Urothelium cell line (cell line): ENCODE measurements around the gene TYRP1.
"Not testable (repeated sequence)": the region's sequence is repeated elsewhere in the genome, so short reads cannot be mapped to it uniquely, and the experiment has no call there.

Source experiments
- DNase-seq: peaks from one replicate; pipeline ENCODE4 v3.0.0; 2011; ENCODE audit warnings: low spot score, mixed read lengths
- FAIRE-seq: peaks from 2 replicates; lab custom pipeline; 2011; peaks lifted over from hg19 to GRCh38; lab: Jason Lieb, UNC

The TYRP1 gene

GRCh38 chr9:12693141-12693540, at the start of gene TYRP1:
Gene TYRP1, plus strand, starts transcription at chr9:12693385. Its CDS starts 612 bp downstream, at chr9:12693997.
- FAIRE-seq: no peak
- DNase-seq: no peak

DNA sequence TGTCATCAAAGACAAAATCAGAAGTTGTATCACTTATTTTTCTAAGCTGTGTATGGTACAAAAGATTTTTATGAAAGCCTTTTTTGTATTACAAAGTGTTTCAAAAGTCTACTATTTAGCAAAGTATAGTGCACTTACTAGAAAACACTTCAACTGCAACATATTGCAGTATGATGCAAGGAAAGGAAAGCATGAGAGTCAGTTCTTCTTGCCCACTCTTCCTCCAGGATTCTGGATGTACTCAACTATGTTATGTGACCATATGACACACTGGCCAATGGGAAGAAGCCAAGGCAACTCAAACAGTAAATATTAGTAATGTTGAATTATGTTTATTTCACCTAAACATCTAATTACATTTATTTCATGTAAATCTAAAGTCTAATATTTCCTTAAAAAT, 49.5 kb upstream of the TYRP1 start:
- FAIRE-seq (no peak), DNase-seq (no peak)

GRCh38 chr9:12648925-12649324, 44.3 kb upstream of the TYRP1 start:
- FAIRE-seq (no peak), DNase-seq (no peak)

DNA sequence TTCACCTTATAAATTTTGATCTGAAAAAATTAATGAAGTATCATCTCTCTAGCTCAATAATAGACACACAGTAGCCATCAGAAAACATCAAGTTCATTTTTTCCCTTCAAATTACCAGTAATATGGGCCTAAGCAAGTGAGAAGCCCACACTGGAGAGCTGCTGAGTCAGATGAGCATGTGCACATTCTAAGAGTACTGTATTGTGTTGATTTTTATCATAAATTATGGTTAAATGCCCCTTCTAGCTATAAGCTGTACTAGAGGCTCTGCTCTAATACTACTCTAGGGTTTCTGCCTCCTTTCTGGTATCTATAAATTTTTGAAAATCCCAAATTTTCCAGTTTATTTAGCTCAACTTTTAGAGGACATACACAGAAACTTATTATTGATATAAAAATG, 42.1 kb upstream of the TYRP1 start:
- DNase-seq (no peak), FAIRE-seq (no peak)

GRCh38 chr9:12652973-12653372, 40.2 kb upstream of the TYRP1 start:
- FAIRE-seq (no peak), DNase-seq (no peak)

- FAIRE-seq: no peak
- DNase-seq: no peak
These were observed 36.4 kb upstream of the TYRP1 start for GRCh38 chr9:12656803-12657202.

- FAIRE-seq (no peak), DNase-seq (no peak)
These were observed 36.0 kb upstream of the TYRP1 start for GRCh38 chr9:12657233-12657632.

DNA sequence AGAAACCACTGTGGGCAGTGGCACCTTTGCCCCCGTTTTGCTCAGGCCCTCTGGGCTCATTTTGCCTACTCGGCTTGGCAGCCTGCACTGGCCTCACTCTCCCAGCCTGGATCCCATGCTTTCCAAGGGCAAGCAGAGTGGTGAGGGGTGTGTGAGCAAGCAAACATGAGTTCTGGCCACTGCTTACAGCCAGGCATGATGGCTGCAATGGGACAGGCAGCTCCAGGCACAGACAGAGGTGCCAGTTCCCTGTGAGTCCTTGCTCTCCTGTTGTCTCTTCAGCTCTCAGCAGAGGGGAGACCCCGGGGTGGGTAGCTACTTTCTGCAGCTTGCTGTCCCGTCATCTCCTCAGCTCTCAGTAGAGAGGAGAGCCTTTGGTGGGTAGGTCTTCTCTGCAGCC, 35.2 kb upstream of the TYRP1 start:
- no peak for DNase-seq

DNA sequence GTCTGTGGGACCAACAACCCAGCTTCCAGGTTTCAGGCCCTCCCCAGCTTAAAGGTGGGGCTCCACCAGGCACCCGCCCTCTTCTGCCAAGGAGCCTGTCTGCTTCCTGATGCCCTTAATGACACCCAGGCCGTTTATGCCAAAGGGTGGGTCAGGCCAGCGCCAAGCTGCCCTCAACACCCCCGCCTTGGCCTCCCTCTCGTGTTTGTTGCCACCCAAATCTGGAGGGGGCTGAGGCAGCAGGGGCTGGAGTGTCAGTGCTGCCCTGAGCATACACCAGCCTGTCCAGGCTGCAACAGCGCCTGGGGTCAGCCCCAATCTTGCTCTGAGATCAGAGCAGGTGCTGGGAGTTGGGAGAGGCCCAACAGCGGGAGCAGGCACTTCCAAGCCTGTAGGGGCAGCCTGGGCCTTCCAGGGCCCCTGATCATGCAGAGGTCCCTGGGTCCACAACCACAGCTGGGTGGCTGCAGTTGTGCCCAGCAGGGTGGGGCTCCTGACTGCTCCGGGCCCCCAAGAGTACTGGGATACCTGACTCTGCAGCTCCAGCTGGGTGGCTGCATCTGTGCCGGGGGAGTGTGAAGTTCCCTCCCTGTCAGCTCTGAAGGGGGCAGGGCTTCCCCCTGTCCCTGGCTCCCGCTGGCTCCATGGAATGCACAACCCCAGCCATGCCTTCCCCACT, 34.5 kb upstream of the TYRP1 start:
- DNase-seq: no peak
- FAIRE-seq: no peak

More for the DNA sequence above, 35.2 kb upstream of the TYRP1 start:
- FAIRE-seq: no peak

- FAIRE-seq (no peak), DNase-seq (no peak)
These were observed 34.0 kb upstream of the TYRP1 start for GRCh38 chr9:12659220-12659619.

- DNase-seq: no peak
- FAIRE-seq: no peak
These were observed 26.4 kb upstream of the TYRP1 start for GRCh38 chr9:12666813-12667212.

DNA sequence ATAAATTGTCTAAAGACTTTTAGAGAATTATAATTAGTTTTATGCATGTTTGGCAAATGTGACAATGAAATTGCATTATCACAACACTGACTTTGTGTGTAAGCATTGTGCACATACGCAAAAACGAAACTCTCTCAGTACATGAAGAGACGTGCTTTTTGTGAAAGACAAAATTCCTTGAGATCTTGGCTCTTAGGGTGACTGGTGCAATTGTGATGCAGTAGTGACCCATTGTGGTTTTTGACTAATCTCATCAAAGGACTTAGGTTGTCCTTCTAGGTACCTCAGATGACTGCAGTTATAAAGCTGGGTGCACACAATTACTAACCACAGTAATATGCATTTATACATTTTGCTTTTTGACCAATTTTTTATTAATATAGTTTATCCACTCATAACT, 25.3 kb upstream of the TYRP1 start:
- DNase-seq (no peak), FAIRE-seq (no peak)

DNA sequence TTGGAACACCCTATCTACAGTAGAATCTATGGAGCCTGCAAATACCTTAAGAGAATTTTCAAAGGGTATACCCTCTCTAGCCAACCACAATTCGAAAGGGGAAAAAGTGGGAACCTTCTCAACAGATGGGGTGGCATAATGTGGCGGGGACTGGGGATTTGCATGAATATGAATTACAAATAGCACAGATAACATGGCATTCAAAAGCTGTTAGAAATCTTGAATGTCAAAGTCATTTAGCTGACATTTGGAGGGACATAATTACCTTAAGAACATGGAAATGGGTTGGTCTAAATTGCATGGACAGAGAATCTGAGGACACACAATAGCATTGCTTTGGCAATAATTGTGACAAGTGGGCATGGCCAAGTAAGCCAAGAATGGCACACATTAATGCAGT, 23.2 kb upstream of the TYRP1 start:
- DNase-seq (no peak), FAIRE-seq (no peak)

- no peak for FAIRE-seq
- DNase-seq: no peak
These were observed 18.2 kb upstream of the TYRP1 start for GRCh38 chr9:12674961-12675360.

- DNase-seq, FAIRE-seq: not testable (repeated sequence)
These were observed 15.6 kb upstream of the TYRP1 start for GRCh38 chr9:12677462-12678126.

- DNase-seq (peak; percentile 3), FAIRE-seq (no peak)
These were observed 12.8 kb upstream of the TYRP1 start for GRCh38 chr9:12680341-12680740.

DNA sequence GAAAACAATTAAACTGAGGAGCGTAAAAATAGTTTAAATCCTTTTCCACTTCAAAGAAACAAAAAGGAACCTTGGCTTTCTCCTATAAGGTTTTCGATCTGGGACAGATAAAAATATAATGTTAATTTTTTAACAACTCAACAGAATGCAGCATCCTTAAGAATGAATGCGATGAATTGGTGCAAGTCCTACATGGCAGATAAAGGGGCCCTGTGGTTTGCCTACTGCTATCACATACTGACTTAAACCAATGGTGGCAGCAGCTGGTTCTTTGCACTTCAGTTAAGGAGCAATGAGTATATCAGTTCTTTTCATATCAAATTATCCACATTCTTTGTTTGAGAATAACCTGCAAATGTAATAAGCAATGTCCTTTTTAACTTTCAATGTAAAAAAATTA, 12.4 kb upstream of the TYRP1 start:
- DNase-seq (no peak), FAIRE-seq (no peak)

GRCh38 chr9:12681620-12682019, 11.6 kb upstream of the TYRP1 start:
- DNase-seq (no peak), FAIRE-seq (no peak)

DNA sequence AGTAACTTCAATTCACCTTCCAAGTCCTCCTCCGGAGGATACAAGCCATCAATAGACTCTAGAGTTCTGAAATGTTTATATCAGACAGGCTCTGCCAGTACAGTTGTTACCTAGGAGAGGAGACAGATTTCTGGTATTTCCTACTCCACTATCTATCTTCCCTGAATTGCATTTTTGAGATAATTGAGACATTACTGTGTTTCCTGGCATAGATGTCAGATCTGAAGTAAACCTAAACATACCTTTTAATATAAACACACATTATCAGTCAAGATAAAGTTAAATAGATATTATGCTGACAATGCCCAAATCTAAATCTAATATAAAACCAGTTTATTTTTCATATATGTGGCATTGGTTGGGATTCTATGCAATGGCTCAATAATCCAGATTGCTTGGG, 8.2 kb upstream of the TYRP1 start:
- DNase-seq (no peak), FAIRE-seq (no peak)

DNA sequence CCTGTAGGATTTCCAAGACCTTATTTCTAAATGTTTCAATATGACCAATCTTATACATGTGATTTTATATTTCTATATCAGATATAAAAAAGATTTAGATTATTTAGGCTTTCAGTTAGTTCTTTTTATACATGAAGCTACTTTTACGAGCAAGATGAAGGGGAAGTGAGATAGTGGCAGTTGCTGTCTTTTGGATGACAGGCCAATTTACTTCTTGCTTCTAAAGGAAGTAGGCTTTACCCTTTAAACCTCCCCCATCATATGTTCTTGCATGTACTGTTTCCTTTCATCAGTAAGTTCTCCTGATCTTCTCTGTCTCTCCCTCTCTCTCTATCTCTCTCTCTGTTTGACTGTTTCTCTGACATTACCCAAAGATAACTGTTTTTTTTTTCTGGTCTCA, 4.0 kb upstream of the TYRP1 start:
- DNase-seq (no peak), FAIRE-seq (no peak)

DNA sequence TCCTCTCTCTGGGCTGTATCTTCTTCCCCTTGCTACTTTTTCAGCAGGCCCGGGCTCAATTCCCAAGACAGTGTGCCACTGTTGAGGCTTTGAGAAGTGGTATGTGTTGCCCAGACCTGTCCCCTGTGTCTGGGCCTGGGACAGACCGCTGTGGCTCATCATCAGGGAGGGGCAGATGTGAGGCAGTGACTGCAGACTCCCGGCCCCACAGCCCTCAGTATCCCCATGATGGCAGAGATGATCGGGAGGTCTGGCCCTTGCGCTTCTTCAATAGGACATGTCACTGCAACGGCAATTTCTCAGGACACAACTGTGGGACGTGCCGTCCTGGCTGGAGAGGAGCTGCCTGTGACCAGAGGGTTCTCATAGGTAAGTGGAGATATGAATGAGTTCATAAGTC, 828 bp downstream of the TYRP1 start:
- FAIRE-seq (no peak), DNase-seq (no peak)

DNA sequence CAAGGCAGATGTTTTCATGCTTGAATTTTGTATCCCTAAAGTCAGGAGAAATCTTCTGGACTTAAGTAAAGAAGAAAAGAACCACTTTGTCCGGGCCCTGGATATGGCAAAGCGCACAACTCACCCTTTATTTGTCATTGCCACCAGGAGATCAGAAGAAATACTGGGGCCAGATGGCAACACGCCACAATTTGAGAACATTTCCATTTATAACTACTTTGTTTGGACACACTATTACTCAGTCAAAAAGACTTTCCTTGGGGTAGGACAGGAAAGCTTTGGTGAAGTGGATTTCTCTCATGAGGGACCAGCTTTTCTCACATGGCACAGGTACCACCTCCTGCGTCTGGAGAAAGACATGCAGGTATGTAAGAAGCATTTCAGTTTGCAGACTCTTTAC, 2.3 kb downstream of the TYRP1 start:
- FAIRE-seq (no peak), DNase-seq (no peak)
